Measurements from ENCODE around the gene KLHDC8A. TPM values are rescaled to one million over a fixed set of nuclear protein-coding genes. Genes with fewer than 3 reads are reported as not detected.
A peak's percentile ranks its signal among the peaks of the same experiment; 100 is the strongest.

KLHDC8A gene
- total and polyA plus RNA-seq, 2 experiments from 2014 or later = 0.71 to 1.2 TPM

- DNase-seq (ENCODE audit: low read depth in 1 of 2, low spot score in 1 of 2) = no peak
- no peak overlapping the region for H3K27ac ChIP-seq
- no peaks in the 10 kb centered on the region for H3K9me3 ChIP-seq (ENCODE audit: low read depth)
- peaks cover 42% of the 10 kb centered on the region for H3K27me3 ChIP-seq
- TF ChIP-seq, protein P1, sequence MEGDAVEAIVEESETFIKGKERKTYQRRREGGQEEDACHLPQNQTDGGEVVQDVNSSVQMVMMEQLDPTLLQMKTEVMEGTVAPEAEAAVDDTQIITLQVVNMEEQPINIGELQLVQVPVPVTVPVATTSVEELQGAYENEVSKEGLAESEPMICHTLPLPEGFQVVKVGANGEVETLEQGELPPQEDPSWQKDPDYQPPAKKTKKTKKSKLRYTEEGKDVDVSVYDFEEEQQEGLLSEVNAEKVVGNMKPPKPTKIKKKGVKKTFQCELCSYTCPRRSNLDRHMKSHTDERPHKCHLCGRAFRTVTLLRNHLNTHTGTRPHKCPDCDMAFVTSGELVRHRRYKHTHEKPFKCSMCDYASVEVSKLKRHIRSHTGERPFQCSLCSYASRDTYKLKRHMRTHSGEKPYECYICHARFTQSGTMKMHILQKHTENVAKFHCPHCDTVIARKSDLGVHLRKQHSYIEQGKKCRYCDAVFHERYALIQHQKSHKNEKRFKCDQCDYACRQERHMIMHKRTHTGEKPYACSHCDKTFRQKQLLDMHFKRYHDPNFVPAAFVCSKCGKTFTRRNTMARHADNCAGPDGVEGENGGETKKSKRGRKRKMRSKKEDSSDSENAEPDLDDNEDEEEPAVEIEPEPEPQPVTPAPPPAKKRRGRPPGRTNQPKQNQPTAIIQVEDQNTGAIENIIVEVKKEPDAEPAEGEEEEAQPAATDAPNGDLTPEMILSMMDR (IDR thresholded peaks at IDR 0.05; ENCODE audit: low read depth, low read length) = no peak
- no peaks in the 10 kb centered on the region for H3K4me1 ChIP-seq (ENCODE audit: low read depth)
- no peak overlapping the region for H3K4me3 ChIP-seq
- no peaks in the 10 kb centered on the region for H3K36me3 ChIP-seq
These were observed 9.7 kb downstream of the KLHDC8A start for GRCh38 chr1:205346956-205347574.

GRCh38 chr1:205345761-205346160 lies 11.0 kb downstream of the KLHDC8A start:
- no peaks in the 10 kb centered on the region for H3K36me3 ChIP-seq
- peaks cover 42% of the 10 kb centered on the region for H3K27me3 ChIP-seq
- H3K27ac ChIP-seq = no peak overlapping the region
- no peaks in the 10 kb centered on the region for H3K4me1 ChIP-seq (ENCODE audit: low read depth)
- no peak for DNase-seq (ENCODE audit: low read depth in 1 of 2, low spot score in 1 of 2)
- TF ChIP-seq, protein P1 (IDR thresholded peaks at IDR 0.05; ENCODE audit: low read depth, low read length) = no peak
- no peaks in the 10 kb centered on the region for H3K9me3 ChIP-seq (ENCODE audit: low read depth)
- no peak overlapping the region for H3K4me3 ChIP-seq

DNA sequence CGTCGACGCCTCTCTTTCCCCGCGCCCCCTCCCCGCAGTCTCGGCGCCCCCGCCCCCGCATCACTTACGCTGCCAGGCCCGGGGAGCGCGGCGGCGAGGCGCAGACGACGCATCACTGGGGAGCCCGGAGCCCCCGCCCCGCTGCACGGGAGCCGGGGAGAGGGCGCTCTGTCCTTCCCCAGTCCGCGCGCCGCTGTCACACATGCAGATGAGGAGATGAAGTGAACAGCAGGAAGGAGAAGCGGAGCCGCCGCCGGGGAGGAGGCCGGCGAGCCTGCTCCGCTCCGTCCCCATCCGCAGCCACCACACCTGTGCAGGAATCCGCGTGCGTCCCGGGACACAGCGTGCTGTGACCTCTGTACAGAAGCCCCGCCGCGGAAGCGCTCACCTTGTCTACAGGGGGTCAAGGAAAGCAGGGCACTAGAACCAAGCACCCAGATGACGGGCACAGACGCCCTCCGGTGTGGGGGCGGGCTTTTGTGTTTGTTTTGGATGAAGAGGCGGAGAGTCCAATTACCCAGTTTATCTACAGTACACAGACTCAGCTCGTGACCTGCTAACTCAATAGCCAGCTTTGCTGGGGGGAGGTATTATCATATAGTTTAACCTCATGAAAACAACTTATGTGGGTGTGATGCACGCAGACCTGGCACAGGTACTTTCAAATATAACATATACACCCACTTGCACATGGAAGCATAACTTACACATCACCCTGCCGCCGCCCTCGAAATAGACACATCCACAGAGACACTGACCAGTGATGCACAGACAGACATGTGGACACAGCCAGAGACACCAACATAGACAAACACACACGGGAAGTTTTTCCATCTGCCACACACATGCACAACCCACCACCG lies 12.4 kb downstream of the KLHDC8A start:
- TF ChIP-seq, protein P1 (IDR thresholded peaks at IDR 0.05; ENCODE audit: low read depth, low read length) = no peak
- peak in 1 of 2 donors; percentile 70 for DNase-seq (ENCODE audit: low read depth in 1 of 2, low spot score in 1 of 2)
- peak overlapping the region; percentile 44 for H3K4me3 ChIP-seq
- no peaks in the 10 kb centered on the region for H3K9me3 ChIP-seq (ENCODE audit: low read depth)
- H3K27me3 ChIP-seq = peaks cover 42% of the 10 kb centered on the region
- H3K36me3 ChIP-seq = no peaks in the 10 kb centered on the region
- H3K27ac ChIP-seq = no peak overlapping the region
- H3K4me1 ChIP-seq (ENCODE audit: low read depth) = no peaks in the 10 kb centered on the region

DNA sequence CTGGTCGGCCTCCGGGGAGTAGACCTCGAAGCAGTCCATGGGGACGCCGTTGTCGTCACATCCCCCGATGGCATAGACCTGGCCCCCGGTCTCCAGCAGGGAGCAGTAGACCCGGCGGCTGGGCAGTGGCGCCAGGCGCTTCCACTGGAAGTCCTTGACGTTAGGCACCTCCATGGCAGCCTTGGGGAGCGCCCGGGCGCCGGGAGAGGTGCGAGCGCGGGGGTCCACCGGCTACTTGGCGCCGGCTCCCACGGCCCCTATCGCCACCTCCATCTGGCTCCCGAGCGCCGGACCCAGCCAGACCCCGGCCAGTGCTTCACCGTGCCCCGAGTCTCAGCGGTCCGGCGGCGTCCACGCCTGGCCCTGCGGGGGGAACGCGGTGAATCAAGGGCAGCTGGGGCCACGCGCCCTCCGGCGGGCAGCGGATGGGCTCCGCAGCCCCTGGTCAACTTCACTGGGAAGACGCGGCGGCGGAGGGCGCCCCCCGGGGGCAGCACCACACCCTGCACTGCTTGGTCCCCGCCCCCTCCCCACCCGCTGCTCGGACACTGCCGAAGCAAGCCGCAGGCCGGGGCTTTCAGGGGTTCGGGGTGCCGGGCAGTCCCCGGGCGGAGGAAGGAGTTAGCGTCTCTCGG lies 13.2 kb downstream of the KLHDC8A start:
- Histone ChIP-seq H3K9me3 (ENCODE audit: low read depth) (no peaks in the 10 kb centered on the region), H3K27me3 (peaks cover 42% of the 10 kb centered on the region), H3K36me3 (no peaks in the 10 kb centered on the region), H3K4me3 (peak overlapping the region; percentile 44), H3K27ac (no peak overlapping the region), H3K4me1 (ENCODE audit: low read depth) (no peaks in the 10 kb centered on the region)
- TF ChIP-seq, protein P1 (IDR thresholded peaks at IDR 0.05; ENCODE audit: low read depth, low read length) = peak; percentile 34
- peak in 1 of 2 donors; percentile 42 for DNase-seq (ENCODE audit: low read depth in 1 of 2, low spot score in 1 of 2)

DNA sequence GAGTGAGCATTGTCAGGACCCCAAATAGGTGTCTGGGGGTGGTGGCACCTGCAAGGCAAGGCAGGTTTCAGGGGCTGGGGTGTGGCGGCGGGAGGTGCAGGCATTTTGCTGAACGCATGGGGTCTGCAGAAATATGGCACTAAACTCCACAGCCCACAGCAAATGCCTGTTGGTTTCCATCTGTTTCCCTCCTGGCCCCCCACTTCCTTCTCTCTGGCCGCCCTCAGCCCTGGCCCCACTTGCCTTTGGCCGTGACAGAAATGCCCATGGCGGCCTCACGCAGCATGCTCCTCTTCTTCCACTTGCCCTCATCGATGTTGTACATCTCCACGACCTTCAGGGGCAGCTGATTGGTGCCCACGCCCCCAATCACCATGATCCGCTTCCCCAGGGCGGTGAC lies 13.7 kb downstream of the KLHDC8A start:
- Histone ChIP-seq H3K4me1 (ENCODE audit: low read depth) (no peaks in the 10 kb centered on the region), H3K27ac (no peak overlapping the region), H3K27me3 (peaks cover 42% of the 10 kb centered on the region), H3K36me3 (no peaks in the 10 kb centered on the region), H3K4me3 (peak overlapping the region; percentile 44), H3K9me3 (ENCODE audit: low read depth) (no peaks in the 10 kb centered on the region)
- TF ChIP-seq, protein P1 (IDR thresholded peaks at IDR 0.05; ENCODE audit: low read depth, low read length) = no peak
- DNase-seq (ENCODE audit: low read depth in 1 of 2, low spot score in 1 of 2) = no peak

All from cardiac muscle cell (in vitro differentiated cells and primary cell).